DMS114 treated with DMSO at 0.1 percent for 48 hours (cell line): ENCODE results near the gene LCLAT1.

ENCODE experiments used
- DNase-seq: peaks from one replicate; lab custom pipeline; 2025; ENCODE audit not compliant: unreplicated experiment; lab: John Stamatoyannopoulos, UW

The LCLAT1 gene

GRCh38 chr2:30690126-30690561, 243.1 kb downstream of the LCLAT1 start:
- no peak for DNase-seq

- DNase-seq = no peak
Measured at GRCh38 chr2:30691091-30691947, 244.3 kb downstream of the LCLAT1 start.

GRCh38 chr2:30691948-30692828, 245.1 kb downstream of the LCLAT1 start:
- DNase-seq = no peak

GRCh38 chr2:30692829-30693275, 245.8 kb downstream of the LCLAT1 start:
- no peak for DNase-seq
